Measurements from ENCODE around the gene DOCK4.

DOCK4 gene

DNA sequence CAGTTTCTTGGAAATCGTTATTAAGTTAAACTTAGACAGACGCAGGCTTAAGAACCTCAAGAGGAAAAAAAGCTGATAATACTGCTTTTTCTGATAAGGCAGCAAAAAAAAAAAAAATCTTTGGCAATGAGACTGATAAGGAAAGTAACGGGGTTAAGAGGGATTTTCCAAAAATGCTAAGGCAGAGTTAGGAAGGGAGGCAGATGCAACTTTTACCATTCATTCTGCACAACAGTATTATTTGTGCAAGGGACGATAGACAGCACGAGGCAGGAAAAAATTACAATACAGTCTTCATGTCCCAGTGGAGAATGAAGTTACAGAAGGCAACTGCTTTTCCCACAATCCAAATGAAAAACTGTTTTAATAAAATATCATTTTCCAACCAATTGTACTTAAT is 194.0 kb downstream of the DOCK4 start:
- TF ChIP-seq, protein P1, sequence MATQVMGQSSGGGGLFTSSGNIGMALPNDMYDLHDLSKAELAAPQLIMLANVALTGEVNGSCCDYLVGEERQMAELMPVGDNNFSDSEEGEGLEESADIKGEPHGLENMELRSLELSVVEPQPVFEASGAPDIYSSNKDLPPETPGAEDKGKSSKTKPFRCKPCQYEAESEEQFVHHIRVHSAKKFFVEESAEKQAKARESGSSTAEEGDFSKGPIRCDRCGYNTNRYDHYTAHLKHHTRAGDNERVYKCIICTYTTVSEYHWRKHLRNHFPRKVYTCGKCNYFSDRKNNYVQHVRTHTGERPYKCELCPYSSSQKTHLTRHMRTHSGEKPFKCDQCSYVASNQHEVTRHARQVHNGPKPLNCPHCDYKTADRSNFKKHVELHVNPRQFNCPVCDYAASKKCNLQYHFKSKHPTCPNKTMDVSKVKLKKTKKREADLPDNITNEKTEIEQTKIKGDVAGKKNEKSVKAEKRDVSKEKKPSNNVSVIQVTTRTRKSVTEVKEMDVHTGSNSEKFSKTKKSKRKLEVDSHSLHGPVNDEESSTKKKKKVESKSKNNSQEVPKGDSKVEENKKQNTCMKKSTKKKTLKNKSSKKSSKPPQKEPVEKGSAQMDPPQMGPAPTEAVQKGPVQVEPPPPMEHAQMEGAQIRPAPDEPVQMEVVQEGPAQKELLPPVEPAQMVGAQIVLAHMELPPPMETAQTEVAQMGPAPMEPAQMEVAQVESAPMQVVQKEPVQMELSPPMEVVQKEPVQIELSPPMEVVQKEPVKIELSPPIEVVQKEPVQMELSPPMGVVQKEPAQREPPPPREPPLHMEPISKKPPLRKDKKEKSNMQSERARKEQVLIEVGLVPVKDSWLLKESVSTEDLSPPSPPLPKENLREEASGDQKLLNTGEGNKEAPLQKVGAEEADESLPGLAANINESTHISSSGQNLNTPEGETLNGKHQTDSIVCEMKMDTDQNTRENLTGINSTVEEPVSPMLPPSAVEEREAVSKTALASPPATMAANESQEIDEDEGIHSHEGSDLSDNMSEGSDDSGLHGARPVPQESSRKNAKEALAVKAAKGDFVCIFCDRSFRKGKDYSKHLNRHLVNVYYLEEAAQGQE (IDR thresholded peaks at IDR 0.05; ENCODE audit: low read depth) = no peak
- TF ChIP-seq NFIC (IDR thresholded peaks at IDR 0.05) (no peak), RAD21 (IDR thresholded peaks at IDR 0.05; ENCODE audit: low read depth) (no peak), YY1 (IDR thresholded peaks at IDR 0.05; ENCODE audit: low read depth) (no peak), TAF1 (IDR thresholded peaks at IDR 0.05; ENCODE audit: low read depth) (no peak), FOXM1 (IDR thresholded peaks at IDR 0.05; ENCODE audit: borderline replicate concordance, low read depth) (no peak), EP300 (IDR thresholded peaks at IDR 0.05; ENCODE audit: borderline replicate concordance) (no peak), TCF12 (IDR thresholded peaks at IDR 0.05; ENCODE audit: low read depth) (no peak), CREB1 (IDR thresholded peaks at IDR 0.05; ENCODE audit: low read depth) (no peak), ZBTB7A (IDR thresholded peaks at IDR 0.05; ENCODE audit: low read depth) (no peak), EGR1 (IDR thresholded peaks at IDR 0.05) (no peak), TEAD4 (IDR thresholded peaks at IDR 0.05) (no peak), CEBPB (IDR thresholded peaks at IDR 0.05) (no peak)
- TF ChIP-seq, protein P2, sequence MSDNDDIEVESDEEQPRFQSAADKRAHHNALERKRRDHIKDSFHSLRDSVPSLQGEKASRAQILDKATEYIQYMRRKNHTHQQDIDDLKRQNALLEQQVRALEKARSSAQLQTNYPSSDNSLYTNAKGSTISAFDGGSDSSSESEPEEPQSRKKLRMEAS (IDR thresholded peaks at IDR 0.05) = no peak
- TF ChIP-seq, protein P3, sequence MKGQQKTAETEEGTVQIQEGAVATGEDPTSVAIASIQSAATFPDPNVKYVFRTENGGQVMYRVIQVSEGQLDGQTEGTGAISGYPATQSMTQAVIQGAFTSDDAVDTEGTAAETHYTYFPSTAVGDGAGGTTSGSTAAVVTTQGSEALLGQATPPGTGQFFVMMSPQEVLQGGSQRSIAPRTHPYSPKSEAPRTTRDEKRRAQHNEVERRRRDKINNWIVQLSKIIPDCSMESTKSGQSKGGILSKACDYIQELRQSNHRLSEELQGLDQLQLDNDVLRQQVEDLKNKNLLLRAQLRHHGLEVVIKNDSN (IDR thresholded peaks at IDR 0.05) = no peak

DNA sequence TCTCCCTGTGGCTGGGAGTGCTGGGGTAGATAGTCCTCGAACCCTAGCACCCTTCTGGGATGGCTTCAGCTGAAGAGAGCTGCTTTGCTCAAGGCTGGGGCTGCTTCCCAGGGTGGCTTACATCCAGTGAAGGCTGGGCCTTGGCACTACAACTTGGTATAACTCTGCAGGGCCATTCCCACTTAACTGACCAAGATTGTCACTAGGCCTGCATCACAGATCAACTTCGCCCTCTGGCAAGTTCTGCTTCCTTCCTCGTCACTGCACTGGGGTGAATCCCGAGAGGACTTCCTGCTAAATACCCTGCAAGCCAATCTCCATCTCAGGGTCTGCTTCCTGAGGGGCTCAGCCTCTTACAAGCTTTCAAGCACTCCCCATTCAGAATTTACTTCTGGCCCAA is 195.2 kb downstream of the DOCK4 start:
- TF ChIP-seq NFIC (IDR thresholded peaks at IDR 0.05) = no peak

DNA sequence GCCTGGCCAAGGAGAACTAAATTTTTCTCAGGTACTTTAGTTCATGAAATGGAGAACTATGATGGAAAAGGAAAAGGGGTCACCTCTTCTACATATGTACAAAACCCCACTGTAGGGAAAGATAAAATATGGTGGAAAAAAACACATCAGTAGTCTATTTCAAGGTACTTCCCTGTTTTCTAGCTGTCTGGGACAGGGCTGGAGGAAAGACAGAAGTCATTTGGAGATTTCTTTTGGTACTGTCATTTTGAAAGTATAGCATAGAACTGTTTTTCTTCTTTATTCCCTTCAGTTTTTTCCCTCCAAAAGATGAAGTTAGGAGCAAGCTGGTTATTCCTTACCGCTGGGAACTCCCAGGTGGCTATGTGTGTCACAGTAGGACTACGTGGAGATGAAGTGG is 196.1 kb downstream of the DOCK4 start:
- TF ChIP-seq YY1 (IDR thresholded peaks at IDR 0.05; ENCODE audit: low read depth) = no peak
- no peak for TF ChIP-seq RAD21 (IDR thresholded peaks at IDR 0.05; ENCODE audit: low read depth)
- TF ChIP-seq FOXM1 (IDR thresholded peaks at IDR 0.05; ENCODE audit: borderline replicate concordance, low read depth) = no peak
- no peak for TF ChIP-seq CREB1 (IDR thresholded peaks at IDR 0.05; ENCODE audit: low read depth)
- no peak for TF ChIP-seq TCF12 (IDR thresholded peaks at IDR 0.05; ENCODE audit: low read depth)
- TF ChIP-seq, protein P1 (IDR thresholded peaks at IDR 0.05; ENCODE audit: low read depth) = no peak

DNA sequence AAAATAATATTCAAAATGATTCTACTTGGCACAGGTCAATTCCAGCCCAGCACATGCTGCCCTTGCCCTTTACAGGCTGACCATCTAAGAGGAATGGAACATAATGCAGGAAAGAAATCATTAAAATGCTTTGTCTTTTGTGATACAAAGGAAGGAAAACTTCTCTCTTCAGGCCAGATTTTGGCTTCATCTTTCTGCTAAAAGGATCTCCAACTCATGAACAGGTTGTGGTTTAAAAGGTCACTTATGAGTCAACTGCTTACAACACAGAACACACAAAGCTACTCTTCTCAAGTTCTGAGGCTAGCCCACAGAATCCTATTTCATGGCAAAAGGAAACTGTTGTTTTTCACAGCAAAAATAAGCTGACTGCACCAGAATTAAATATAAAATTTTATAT is 197.1 kb downstream of the DOCK4 start:
- TF ChIP-seq TEAD4 (IDR thresholded peaks at IDR 0.05) = no peak
- TF ChIP-seq, protein P3 (IDR thresholded peaks at IDR 0.05) = no peak
- TF ChIP-seq TCF12 (IDR thresholded peaks at IDR 0.05; ENCODE audit: low read depth) = no peak
- TF ChIP-seq RAD21 (IDR thresholded peaks at IDR 0.05; ENCODE audit: low read depth) = no peak

DNA sequence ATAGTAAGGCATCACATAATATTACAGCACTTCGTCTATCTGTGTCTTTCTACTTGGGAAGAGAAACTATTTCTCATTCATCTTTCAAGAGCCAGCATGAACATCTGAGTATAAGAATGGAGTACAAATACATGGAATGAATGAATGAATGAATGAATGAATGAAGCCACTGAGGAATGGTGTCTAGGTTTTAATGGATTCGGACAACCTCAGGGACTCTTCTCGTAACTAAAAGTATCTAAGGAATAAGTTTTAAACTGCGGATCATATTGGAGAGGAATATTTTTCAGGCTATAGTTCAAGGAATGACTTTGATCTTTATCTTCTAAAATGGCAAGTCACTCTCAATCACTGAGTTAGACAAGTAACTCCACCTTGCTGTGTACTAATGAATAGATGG is 199.0 kb downstream of the DOCK4 start:
- no peak for TF ChIP-seq EGR1 (IDR thresholded peaks at IDR 0.05)
- no peak for TF ChIP-seq TAF1 (IDR thresholded peaks at IDR 0.05; ENCODE audit: low read depth)
- TF ChIP-seq FOXM1 (IDR thresholded peaks at IDR 0.05; ENCODE audit: borderline replicate concordance, low read depth) = no peak
- TF ChIP-seq YY1 (IDR thresholded peaks at IDR 0.05; ENCODE audit: low read depth) = no peak
- TF ChIP-seq TEAD4 (IDR thresholded peaks at IDR 0.05) = no peak
- TF ChIP-seq, protein P2 (IDR thresholded peaks at IDR 0.05) = no peak
- no peak for TF ChIP-seq CEBPB (IDR thresholded peaks at IDR 0.05)
- TF ChIP-seq, protein P1 (IDR thresholded peaks at IDR 0.05; ENCODE audit: low read depth) = no peak
- no peak for TF ChIP-seq TCF12 (IDR thresholded peaks at IDR 0.05; ENCODE audit: low read depth)
- TF ChIP-seq NFIC (IDR thresholded peaks at IDR 0.05) = no peak
- TF ChIP-seq EP300 (IDR thresholded peaks at IDR 0.05; ENCODE audit: borderline replicate concordance) = no peak
- no peak for TF ChIP-seq CREB1 (IDR thresholded peaks at IDR 0.05; ENCODE audit: low read depth)
- TF ChIP-seq, protein P3 (IDR thresholded peaks at IDR 0.05) = no peak
- TF ChIP-seq ZBTB7A (IDR thresholded peaks at IDR 0.05; ENCODE audit: low read depth) = no peak
- no peak for TF ChIP-seq RAD21 (IDR thresholded peaks at IDR 0.05; ENCODE audit: low read depth)
